ENCODE results near the gene EPS8L3.
"Not testable (repeated sequence)": the region's sequence is repeated elsewhere in the genome, so short reads cannot be mapped to it uniquely, and the experiment has no call there.

The EPS8L3 gene

GRCh38 chr1:109801791-109802135 is 38.0 kb upstream of the EPS8L3 start:
- Histone ChIP-seq H3K4me1 (ENCODE audit: insufficient read depth, low read length) (no peaks in the 10 kb centered on the region), H3K36me3 (ENCODE audit: insufficient read depth, low read length) (no peaks in the 10 kb centered on the region), H3K9me3 (ENCODE audit: low read length) (no peaks in the 10 kb centered on the region), H3K27me3 (ENCODE audit: insufficient read depth, low read length) (no peaks in the 10 kb centered on the region), H3K4me3 (ENCODE audit: low read length) (no peak overlapping the region), H2AFZ (ENCODE audit: low read depth, low read length) (no peak overlapping the region)

GRCh38 chr1:109800291-109800690 is 36.6 kb upstream of the EPS8L3 start:
- no peak overlapping the region for H2AFZ ChIP-seq (ENCODE audit: low read depth, low read length)
- H3K36me3 ChIP-seq (ENCODE audit: insufficient read depth, low read length) = no peaks in the 10 kb centered on the region
- no peaks in the 10 kb centered on the region for H3K9me3 ChIP-seq (ENCODE audit: low read length)
- H3K27me3 ChIP-seq (ENCODE audit: insufficient read depth, low read length) = no peaks in the 10 kb centered on the region
- H3K4me1 ChIP-seq (ENCODE audit: insufficient read depth, low read length) = no peaks in the 10 kb centered on the region
- H3K4me3 ChIP-seq (ENCODE audit: low read length) = no peak overlapping the region

GRCh38 chr1:109799445-109799844 is 35.7 kb upstream of the EPS8L3 start:
- Histone ChIP-seq H3K4me3 (ENCODE audit: low read length) (no peak overlapping the region), H3K9me3 (ENCODE audit: low read length) (no peaks in the 10 kb centered on the region), H2AFZ (ENCODE audit: low read depth, low read length) (no peak overlapping the region), H3K27me3 (ENCODE audit: insufficient read depth, low read length) (no peaks in the 10 kb centered on the region), H3K4me1 (ENCODE audit: insufficient read depth, low read length) (no peaks in the 10 kb centered on the region), H3K36me3 (ENCODE audit: insufficient read depth, low read length) (no peaks in the 10 kb centered on the region)

GRCh38 chr1:109797303-109797595 is 33.5 kb upstream of the EPS8L3 start:
- H2AFZ ChIP-seq (ENCODE audit: low read depth, low read length); H3K4me3 ChIP-seq (ENCODE audit: low read length); H3K27me3 ChIP-seq (ENCODE audit: insufficient read depth, low read length); H3K36me3 ChIP-seq (ENCODE audit: insufficient read depth, low read length); H3K9me3 ChIP-seq (ENCODE audit: low read length): not testable (repeated sequence)
- peaks cover 11% of the 10 kb centered on the region for H3K4me1 ChIP-seq (ENCODE audit: insufficient read depth, low read length)

- H3K36me3 ChIP-seq (ENCODE audit: insufficient read depth, low read length) = no peaks in the 10 kb centered on the region
- H3K4me1 ChIP-seq (ENCODE audit: insufficient read depth, low read length) = peaks cover 17% of the 10 kb centered on the region
- H3K27me3 ChIP-seq (ENCODE audit: insufficient read depth, low read length) = no peaks in the 10 kb centered on the region
- no peak overlapping the region for H2AFZ ChIP-seq (ENCODE audit: low read depth, low read length)
- H3K4me3 ChIP-seq (ENCODE audit: low read length) = no peak overlapping the region
- H3K9me3 ChIP-seq (ENCODE audit: low read length) = no peaks in the 10 kb centered on the region
Observed at GRCh38 chr1:109796484-109797302, 33.0 kb upstream of the EPS8L3 start.

GRCh38 chr1:109794319-109795132 is 30.8 kb upstream of the EPS8L3 start:
- H3K9me3 ChIP-seq (ENCODE audit: low read length) = no peaks in the 10 kb centered on the region
- H2AFZ ChIP-seq (ENCODE audit: low read depth, low read length) = no peak overlapping the region

GRCh38 chr1:109793486-109794318 is 30.0 kb upstream of the EPS8L3 start:
- H3K36me3 ChIP-seq (ENCODE audit: insufficient read depth, low read length) = no peaks in the 10 kb centered on the region
- no peak overlapping the region for H3K4me3 ChIP-seq (ENCODE audit: low read length)
- H3K27me3 ChIP-seq (ENCODE audit: insufficient read depth, low read length) = no peaks in the 10 kb centered on the region
- H3K4me1 ChIP-seq (ENCODE audit: insufficient read depth, low read length) = peaks cover 18% of the 10 kb centered on the region
- H3K9me3 ChIP-seq (ENCODE audit: low read length) = no peaks in the 10 kb centered on the region
- H2AFZ ChIP-seq (ENCODE audit: low read depth, low read length) = no peak overlapping the region

More at GRCh38 chr1:109794319-109795132, 30.8 kb upstream of the EPS8L3 start:
- Histone ChIP-seq H3K4me1 (ENCODE audit: insufficient read depth, low read length) (peaks cover 18% of the 10 kb centered on the region), H3K27me3 (ENCODE audit: insufficient read depth, low read length) (no peaks in the 10 kb centered on the region), H3K36me3 (ENCODE audit: insufficient read depth, low read length) (no peaks in the 10 kb centered on the region), H3K4me3 (ENCODE audit: low read length) (no peak overlapping the region)

- no peaks in the 10 kb centered on the region for H3K27me3 ChIP-seq (ENCODE audit: insufficient read depth, low read length)
- H3K9me3 ChIP-seq (ENCODE audit: low read length) = no peaks in the 10 kb centered on the region
- H3K36me3 ChIP-seq (ENCODE audit: insufficient read depth, low read length) = no peaks in the 10 kb centered on the region
- H3K4me3 ChIP-seq (ENCODE audit: low read length) = no peak overlapping the region
- no peak overlapping the region for H2AFZ ChIP-seq (ENCODE audit: low read depth, low read length)
- peaks cover 18% of the 10 kb centered on the region for H3K4me1 ChIP-seq (ENCODE audit: insufficient read depth, low read length)
Observed at GRCh38 chr1:109793089-109793485, 29.4 kb upstream of the EPS8L3 start.

GRCh38 chr1:109792056-109792831 is 28.5 kb upstream of the EPS8L3 start:
- H3K4me1 ChIP-seq (ENCODE audit: insufficient read depth, low read length) = peaks cover 18% of the 10 kb centered on the region
- H3K27me3 ChIP-seq (ENCODE audit: insufficient read depth, low read length) = no peaks in the 10 kb centered on the region
- H3K9me3 ChIP-seq (ENCODE audit: low read length) = no peaks in the 10 kb centered on the region
- no peak overlapping the region for H2AFZ ChIP-seq (ENCODE audit: low read depth, low read length)
- no peaks in the 10 kb centered on the region for H3K36me3 ChIP-seq (ENCODE audit: insufficient read depth, low read length)
- H3K4me3 ChIP-seq (ENCODE audit: low read length) = no peak overlapping the region

- peaks cover 18% of the 10 kb centered on the region for H3K4me1 ChIP-seq (ENCODE audit: insufficient read depth, low read length)
Observed at GRCh38 chr1:109791495-109792043, 27.8 kb upstream of the EPS8L3 start.

GRCh38 chr1:109790735-109791494 is 27.2 kb upstream of the EPS8L3 start:
- H3K4me3 ChIP-seq (ENCODE audit: low read length) = no peak overlapping the region
- peaks cover 18% of the 10 kb centered on the region for H3K4me1 ChIP-seq (ENCODE audit: insufficient read depth, low read length)
- H3K36me3 ChIP-seq (ENCODE audit: insufficient read depth, low read length) = no peaks in the 10 kb centered on the region
- H3K9me3 ChIP-seq (ENCODE audit: low read length) = no peaks in the 10 kb centered on the region
- H3K27me3 ChIP-seq (ENCODE audit: insufficient read depth, low read length) = no peaks in the 10 kb centered on the region
- H2AFZ ChIP-seq (ENCODE audit: low read depth, low read length) = no peak overlapping the region

More at GRCh38 chr1:109791495-109792043, 27.8 kb upstream of the EPS8L3 start:
- Histone ChIP-seq H3K27me3 (ENCODE audit: insufficient read depth, low read length) (no peaks in the 10 kb centered on the region), H2AFZ (ENCODE audit: low read depth, low read length) (no peak overlapping the region), H3K9me3 (ENCODE audit: low read length) (no peaks in the 10 kb centered on the region), H3K36me3 (ENCODE audit: insufficient read depth, low read length) (no peaks in the 10 kb centered on the region), H3K4me3 (ENCODE audit: low read length) (no peak overlapping the region)

GRCh38 chr1:109790329-109790728 is 26.6 kb upstream of the EPS8L3 start:
- H3K4me1 ChIP-seq (ENCODE audit: insufficient read depth, low read length) = peaks cover 18% of the 10 kb centered on the region
- H2AFZ ChIP-seq (ENCODE audit: low read depth, low read length) = no peak overlapping the region
- no peaks in the 10 kb centered on the region for H3K9me3 ChIP-seq (ENCODE audit: low read length)
- H3K36me3 ChIP-seq (ENCODE audit: insufficient read depth, low read length) = no peaks in the 10 kb centered on the region
- H3K27me3 ChIP-seq (ENCODE audit: insufficient read depth, low read length) = no peaks in the 10 kb centered on the region
- H3K4me3 ChIP-seq (ENCODE audit: low read length) = no peak overlapping the region
